ENCODE results near the gene LHFPL3. TPM values are rescaled to one million over a fixed set of nuclear protein-coding genes. Genes with fewer than 3 reads are reported as not detected.

LHFPL3 gene
- total RNA-seq, 1 experiment from 2014 or later = 0.83 TPM

- ChIA-PET POLR2A (interaction anchor here (0.6 kb wide), 1 partner anchor 162 kb away, joined by 4 read pairs; no protein-coding TSS in a partner anchor), CTCF (interaction anchor here (0.6 to 3.3 kb wide), 30 partner anchors 9 to 617 kb away, joined by 3 to 42 read pairs (median 4); no protein-coding TSS in a partner anchor)
- Mint-ChIP-seq H3K4me1 (no peaks in the 10 kb centered on the region), H3K27ac (no peak overlapping the region), H3K27me3 (ENCODE audit: low read depth) (no peaks in the 10 kb centered on the region), H3K4me3 (no peak overlapping the region), H3K36me3 (no peaks in the 10 kb centered on the region), H3K9me3 (no peaks in the 10 kb centered on the region)
- peak; percentile 84 for DNase-seq (ENCODE audit: low spot score)
- TF ChIP-seq CTCF (IDR thresholded peaks at IDR 0.05) (peak; percentile 96), TP53 (CRISPR knock-in tag; IDR thresholded peaks at IDR 0.05) (no peak)
- ATAC-seq = peak; percentile 94
These were observed 520.0 kb downstream of the LHFPL3 start for GRCh38 chr7:104848138-104848990.

DNA sequence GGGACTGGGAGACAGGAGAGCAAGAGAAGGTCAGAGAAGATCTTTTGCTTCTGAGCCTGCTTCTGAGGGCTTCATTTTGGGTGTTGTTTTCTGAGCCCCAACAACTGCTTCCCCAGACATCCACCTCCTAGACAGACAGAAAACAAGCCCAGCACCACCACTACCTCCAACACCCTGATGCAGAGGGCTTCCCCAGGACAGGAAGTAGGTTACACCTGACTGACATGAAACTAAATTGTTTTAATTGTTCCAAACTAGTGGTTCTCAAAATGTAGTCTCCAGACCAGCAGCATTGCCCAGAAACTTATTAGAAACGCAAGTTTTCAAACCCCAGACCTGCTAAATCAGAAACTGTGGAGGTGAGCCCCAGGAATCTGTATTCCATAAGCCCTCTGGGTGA is 522.0 kb downstream of the LHFPL3 start:
- ChIA-PET POLR2A (no interaction called here), CTCF (no interaction called here)
- H3K9me3 Mint-ChIP-seq = no peaks in the 10 kb centered on the region
- no peaks in the 10 kb centered on the region for H3K27me3 Mint-ChIP-seq (ENCODE audit: low read depth)
- TF ChIP-seq, protein P1, sequence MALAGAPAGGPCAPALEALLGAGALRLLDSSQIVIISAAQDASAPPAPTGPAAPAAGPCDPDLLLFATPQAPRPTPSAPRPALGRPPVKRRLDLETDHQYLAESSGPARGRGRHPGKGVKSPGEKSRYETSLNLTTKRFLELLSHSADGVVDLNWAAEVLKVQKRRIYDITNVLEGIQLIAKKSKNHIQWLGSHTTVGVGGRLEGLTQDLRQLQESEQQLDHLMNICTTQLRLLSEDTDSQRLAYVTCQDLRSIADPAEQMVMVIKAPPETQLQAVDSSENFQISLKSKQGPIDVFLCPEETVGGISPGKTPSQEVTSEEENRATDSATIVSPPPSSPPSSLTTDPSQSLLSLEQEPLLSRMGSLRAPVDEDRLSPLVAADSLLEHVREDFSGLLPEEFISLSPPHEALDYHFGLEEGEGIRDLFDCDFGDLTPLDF (CRISPR knock-in tag; IDR thresholded peaks at IDR 0.05) = no peak
- no peak for TF ChIP-seq FOXK1 (CRISPR knock-in tag; IDR thresholded peaks at IDR 0.05)
- TF ChIP-seq, protein P2, sequence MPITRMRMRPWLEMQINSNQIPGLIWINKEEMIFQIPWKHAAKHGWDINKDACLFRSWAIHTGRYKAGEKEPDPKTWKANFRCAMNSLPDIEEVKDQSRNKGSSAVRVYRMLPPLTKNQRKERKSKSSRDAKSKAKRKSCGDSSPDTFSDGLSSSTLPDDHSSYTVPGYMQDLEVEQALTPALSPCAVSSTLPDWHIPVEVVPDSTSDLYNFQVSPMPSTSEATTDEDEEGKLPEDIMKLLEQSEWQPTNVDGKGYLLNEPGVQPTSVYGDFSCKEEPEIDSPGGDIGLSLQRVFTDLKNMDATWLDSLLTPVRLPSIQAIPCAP (CRISPR knock-in tag; IDR thresholded peaks at IDR 0.05) = no peak
- no peak for TF ChIP-seq ZNF671 (CRISPR knock-in tag; IDR thresholded peaks at IDR 0.05)
- TF ChIP-seq CREB1 (CRISPR knock-in tag; IDR thresholded peaks at IDR 0.05) = no peak
- TF ChIP-seq, protein P3, sequence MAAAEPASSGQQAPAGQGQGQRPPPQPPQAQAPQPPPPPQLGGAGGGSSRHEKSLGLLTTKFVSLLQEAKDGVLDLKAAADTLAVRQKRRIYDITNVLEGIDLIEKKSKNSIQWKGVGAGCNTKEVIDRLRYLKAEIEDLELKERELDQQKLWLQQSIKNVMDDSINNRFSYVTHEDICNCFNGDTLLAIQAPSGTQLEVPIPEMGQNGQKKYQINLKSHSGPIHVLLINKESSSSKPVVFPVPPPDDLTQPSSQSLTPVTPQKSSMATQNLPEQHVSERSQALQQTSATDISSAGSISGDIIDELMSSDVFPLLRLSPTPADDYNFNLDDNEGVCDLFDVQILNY (CRISPR knock-in tag; IDR thresholded peaks at IDR 0.05) = no peak
- TF ChIP-seq ZNF416 (CRISPR knock-in tag; IDR thresholded peaks at IDR 0.05) = no peak
- TF ChIP-seq HMGA2 (CRISPR knock-in tag; IDR thresholded peaks at IDR 0.05) = no peak
- no peak for TF ChIP-seq JUN (CRISPR knock-in tag; IDR thresholded peaks at IDR 0.05)
- DNase-seq (ENCODE audit: low spot score) = no peak
- no peak for ATAC-seq
- no peak overlapping the region for H3K27ac Mint-ChIP-seq
- H3K36me3 Mint-ChIP-seq = no peaks in the 10 kb centered on the region
- H3K4me3 Mint-ChIP-seq = no peak overlapping the region
- H3K4me1 Mint-ChIP-seq = no peaks in the 10 kb centered on the region

DNA sequence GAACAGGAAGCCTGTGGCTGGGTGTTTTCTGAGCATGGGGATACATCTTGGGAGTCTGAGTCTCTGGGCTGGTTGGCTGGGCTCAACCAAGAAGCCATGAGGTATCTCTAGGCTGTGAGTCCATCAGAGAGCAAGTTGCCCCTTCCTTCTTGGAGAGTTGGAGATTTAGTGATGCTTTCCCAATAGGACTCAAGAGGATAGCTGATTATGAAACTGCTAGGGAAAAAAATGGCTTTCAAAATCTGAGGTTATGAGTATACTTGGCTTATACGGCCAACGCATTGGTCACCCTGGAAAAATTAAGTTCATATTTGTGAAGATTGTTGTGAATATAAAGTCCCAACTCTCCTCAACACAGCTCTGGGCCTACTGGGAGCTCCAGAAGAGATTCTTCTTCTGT is 522.9 kb downstream of the LHFPL3 start:
- ATAC-seq = no peak
- H3K9me3 Mint-ChIP-seq = no peaks in the 10 kb centered on the region
- no peak for DNase-seq (ENCODE audit: low spot score)
- ChIA-PET POLR2A (no interaction called here), CTCF (interaction anchor here (1.9 kb wide), 2 partner anchors 11 to 32 kb away, joined by 7 to 9 read pairs; no protein-coding TSS in a partner anchor)
- H3K4me3 Mint-ChIP-seq = no peak overlapping the region
- no peaks in the 10 kb centered on the region for H3K4me1 Mint-ChIP-seq
- no peak overlapping the region for H3K27ac Mint-ChIP-seq
- no peaks in the 10 kb centered on the region for H3K36me3 Mint-ChIP-seq
- no peaks in the 10 kb centered on the region; the same call in 1 of the 2 replicates for H3K27me3 Mint-ChIP-seq (ENCODE audit: low read depth)
- TF ChIP-seq CDX4 (CRISPR knock-in tag; IDR thresholded peaks at IDR 0.05; ENCODE audit: borderline replicate concordance) = no peak
- TF ChIP-seq ZNF512 (CRISPR knock-in tag; IDR thresholded peaks at IDR 0.05; ENCODE audit: borderline replicate concordance) = no peak
- TF ChIP-seq ZNF416 (CRISPR knock-in tag; IDR thresholded peaks at IDR 0.05) = no peak
- no peak for TF ChIP-seq ZNF263 (CRISPR knock-in tag; IDR thresholded peaks at IDR 0.05; ENCODE audit: low read depth)
- TF ChIP-seq ZNF121 (CRISPR knock-in tag; IDR thresholded peaks at IDR 0.05) = no peak
- TF ChIP-seq, protein P4, sequence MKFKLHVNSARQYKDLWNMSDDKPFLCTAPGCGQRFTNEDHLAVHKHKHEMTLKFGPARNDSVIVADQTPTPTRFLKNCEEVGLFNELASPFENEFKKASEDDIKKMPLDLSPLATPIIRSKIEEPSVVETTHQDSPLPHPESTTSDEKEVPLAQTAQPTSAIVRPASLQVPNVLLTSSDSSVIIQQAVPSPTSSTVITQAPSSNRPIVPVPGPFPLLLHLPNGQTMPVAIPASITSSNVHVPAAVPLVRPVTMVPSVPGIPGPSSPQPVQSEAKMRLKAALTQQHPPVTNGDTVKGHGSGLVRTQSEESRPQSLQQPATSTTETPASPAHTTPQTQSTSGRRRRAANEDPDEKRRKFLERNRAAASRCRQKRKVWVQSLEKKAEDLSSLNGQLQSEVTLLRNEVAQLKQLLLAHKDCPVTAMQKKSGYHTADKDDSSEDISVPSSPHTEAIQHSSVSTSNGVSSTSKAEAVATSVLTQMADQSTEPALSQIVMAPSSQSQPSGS (CRISPR knock-in tag; IDR thresholded peaks at IDR 0.05; ENCODE audit: borderline replicate concordance, low read depth) = no peak
- TF ChIP-seq FOXJ3 (CRISPR knock-in tag; IDR thresholded peaks at IDR 0.05; ENCODE audit: borderline replicate concordance) = no peak
- TF ChIP-seq ZNF425 (CRISPR knock-in tag; conservative IDR thresholded peaks at IDR 0.05) = no peak
- no peak for TF ChIP-seq FOXP1 (CRISPR knock-in tag; IDR thresholded peaks at IDR 0.05; ENCODE audit: borderline replicate concordance)
- no peak for TF ChIP-seq CREB1 (CRISPR knock-in tag; IDR thresholded peaks at IDR 0.05)

Data from WTC11 (cell line).